ENCODE data around the gene ZNF221. TPM values are rescaled to one million over a fixed set of nuclear protein-coding genes. Genes with fewer than 3 reads are reported as not detected.

The ZNF221 gene
- total RNA-seq, 3 donors from 2014 or later: 1.9 to 5.8 (median 1.9) TPM

GRCh38 chr19:43908659-43909058, 42.4 kb upstream of the ZNF221 start:
- DNase-seq (no peak), ATAC-seq (no peak)
- no peaks in the 10 kb centered on the region for H3K4me1 ChIP-seq (ENCODE audit: low read depth)
- H3K4me3 ChIP-seq: no peak overlapping the region
- TF ChIP-seq CTCF (IDR thresholded peaks at IDR 0.05): no peak
- H3K9me3 ChIP-seq: peaks cover 91% of the 10 kb centered on the region
- H3K36me3 ChIP-seq (ENCODE audit: low read depth): no peaks in the 10 kb centered on the region
- intact Hi-C loops (cut with DNase I, micrococcal nuclease): no loop called here

DNA sequence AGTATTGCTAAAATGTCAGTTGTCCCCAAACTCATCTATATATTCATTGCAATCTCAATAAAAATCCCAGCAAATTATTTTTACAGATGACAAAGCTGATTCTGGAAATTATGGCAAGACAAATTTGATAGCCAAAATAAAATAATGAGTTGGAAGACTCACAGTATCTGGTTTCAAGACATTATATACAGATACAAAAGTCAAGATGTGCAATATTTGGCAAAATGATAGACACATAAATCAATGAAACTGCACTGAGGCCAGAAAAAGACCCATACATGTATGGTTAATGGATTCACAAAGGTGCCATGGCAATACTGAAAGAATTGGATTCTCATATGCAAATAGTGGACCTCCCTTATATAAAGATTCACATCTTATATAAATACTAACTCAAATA, 40.1 kb upstream of the ZNF221 start:
- Histone ChIP-seq H3K9me3 (peaks cover 96% of the 10 kb centered on the region), H3K4me1 (ENCODE audit: low read depth) (no peaks in the 10 kb centered on the region), H3K36me3 (ENCODE audit: low read depth) (peaks cover 13% of the 10 kb centered on the region), H3K4me3 (no peak overlapping the region)
- no peak for DNase-seq
- intact Hi-C loops (cut with DNase I, micrococcal nuclease): no loop called here
- TF ChIP-seq CTCF (IDR thresholded peaks at IDR 0.05): no peak
- ATAC-seq: no peak

GRCh38 chr19:43913383-43913782, 37.6 kb upstream of the ZNF221 start:
- H3K36me3 ChIP-seq (ENCODE audit: low read depth): peaks cover 34% of the 10 kb centered on the region
- H3K4me1 ChIP-seq (ENCODE audit: low read depth): no peaks in the 10 kb centered on the region
- DNase-seq (no peak), ATAC-seq (no peak)
- no peak for TF ChIP-seq CTCF (IDR thresholded peaks at IDR 0.05)
- H3K9me3 ChIP-seq: peaks cover 100% of the 10 kb centered on the region
- intact Hi-C loops (cut with DNase I, micrococcal nuclease): no loop called here
- H3K4me3 ChIP-seq: no peak overlapping the region

- DNase-seq (no peak), ATAC-seq (no peak)
- H3K36me3 ChIP-seq (ENCODE audit: low read depth): peaks cover 40% of the 10 kb centered on the region
- intact Hi-C loops (cut with DNase I, micrococcal nuclease): no loop called here
- no peak overlapping the region for H3K4me3 ChIP-seq
- TF ChIP-seq CTCF (IDR thresholded peaks at IDR 0.05): no peak
- H3K4me1 ChIP-seq (ENCODE audit: low read depth): no peaks in the 10 kb centered on the region
- peaks cover 100% of the 10 kb centered on the region for H3K9me3 ChIP-seq
Measured at GRCh38 chr19:43914051-43914450, 37.0 kb upstream of the ZNF221 start.

DNA sequence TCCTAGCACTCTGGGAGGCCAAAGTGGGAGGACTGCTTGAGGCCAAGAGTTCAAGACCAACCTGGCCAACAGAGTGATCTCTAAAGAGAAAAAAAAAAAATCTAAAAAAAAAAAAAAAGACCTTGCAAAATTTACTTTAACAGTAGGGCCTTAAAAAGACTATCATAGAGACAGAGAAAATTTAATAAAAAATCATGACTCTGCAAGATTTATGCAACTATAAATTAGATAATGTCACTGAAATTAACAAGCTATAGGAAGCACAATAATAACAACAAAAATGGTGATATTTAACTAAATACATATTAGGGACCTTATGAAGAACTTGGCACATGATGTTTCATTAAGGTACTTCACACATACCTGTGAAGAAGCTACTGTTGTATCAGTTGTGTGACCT, 27.2 kb upstream of the ZNF221 start:
- Histone ChIP-seq H3K4me1 (ENCODE audit: low read depth) (no peaks in the 10 kb centered on the region), H3K9me3 (peaks cover 26% of the 10 kb centered on the region), H3K36me3 (ENCODE audit: low read depth) (peaks cover 23% of the 10 kb centered on the region), H3K4me3 (no peak overlapping the region)
- TF ChIP-seq CTCF (IDR thresholded peaks at IDR 0.05): no peak
- intact Hi-C loops (cut with DNase I, micrococcal nuclease): no loop called here
- DNase-seq (no peak), ATAC-seq (no peak)

- peaks cover 2% of the 10 kb centered on the region for H3K4me1 ChIP-seq (ENCODE audit: low read depth)
- DNase-seq: no peak
- intact Hi-C loops (cut with DNase I, micrococcal nuclease): no loop called here
- no peak for TF ChIP-seq CTCF (IDR thresholded peaks at IDR 0.05)
- H3K9me3 ChIP-seq: no peaks in the 10 kb centered on the region
- H3K4me3 ChIP-seq: no peak overlapping the region
- ATAC-seq: no peak
- H3K36me3 ChIP-seq (ENCODE audit: low read depth): peaks cover 8% of the 10 kb centered on the region
Measured at GRCh38 chr19:43928820-43929219, 22.2 kb upstream of the ZNF221 start.
